PC-9 (cell line): ENCODE measurements around the gene LRRC8C. TPM values are rescaled to one million over a fixed set of nuclear protein-coding genes. Genes with fewer than 3 reads are reported as not detected.

ENCODE experiments used
- BruUV-seq: library from RNA; stranded (reverse); fragments of 400-500 nt; replicated peaks from 2 replicates; lab custom pipeline; 2021; lab: Mats Ljungman, UMichigan
- CTCF ChIA-PET: fragments of 300-600 bp; sonication (Branson Sonifier 250); formaldehyde crosslinking; loops from one replicate; lab custom pipeline; 2022; ENCODE audit warnings: antibody characterized with exemption; lab: Charles Lee
- POLR2A ChIA-PET: fragments of 300-600 bp; sonication (Branson Sonifier 250); formaldehyde crosslinking; loops from one replicate; lab custom pipeline; 2022; ENCODE audit warnings: antibody characterized with exemption; ENCODE audit not compliant: unreplicated experiment; lab: Charles Lee
- DNase-seq, 2 experiments: peaks; one replicate each; pipeline versions ENCODE4 v3.0.0 to v3.0.0-alpha.2; 2015 to 2022; ENCODE audit warnings: mixed read lengths in 1 of 2
- H2AFZ ChIP-seq: fragments of 200-600 bp; sonication (generic); 2 replicates; pipeline ENCODE4 v1.8.1; 2017; ENCODE audit warnings: antibody characterized with exemption
- H3F3A ChIP-seq: fragments of 200-600 bp; sonication (generic); 2 replicates; pipeline ENCODE4 v1.8.1; 2017; ENCODE audit warnings: antibody characterized with exemption, mild to moderate bottlenecking, low read depth; ENCODE audit not compliant: insufficient read depth
- H3K27ac ChIP-seq: fragments of 200-600 bp; sonication (generic); 2 replicates; pipeline ENCODE4 v1.6.1; 2016; ENCODE audit warnings: mixed run types
- H3K27me3 ChIP-seq: fragments of 200-600 bp; sonication (generic); 2 replicates; pipeline ENCODE4 v1.6.1; 2016; ENCODE audit warnings: low read depth, mixed run types; ENCODE audit not compliant: insufficient read depth
- H3K36me3 ChIP-seq: fragments of 200-600 bp; sonication (generic); 2 replicates; pipeline ENCODE4 v1.6.1; 2016; ENCODE audit warnings: low read depth, mixed run types
- H3K4me1 ChIP-seq: fragments of 200-600 bp; sonication (generic); replicated peaks from 2 replicates; pipeline ENCODE4 v1.6.1; 2016; ENCODE audit warnings: mixed run types; ENCODE audit not compliant: insufficient read depth
- H3K4me2 ChIP-seq: fragments of 200-600 bp; sonication (generic); 2 replicates; pipeline ENCODE4 v1.6.1; 2017; ENCODE audit warnings: mixed run types
- H3K4me3 ChIP-seq: fragments of 200-600 bp; sonication (generic); 2 replicates; pipeline ENCODE4 v1.6.1; 2016; ENCODE audit warnings: mixed run types
- H3K79me2 ChIP-seq: fragments of 200-600 bp; sonication (generic); 2 replicates; pipeline ENCODE4 v1.6.1; 2017; ENCODE audit warnings: low read depth, mixed run types
- H3K9me2 ChIP-seq: fragments of 200-600 bp; sonication (generic); 2 replicates; pipeline ENCODE4 v1.8.1; 2017; ENCODE audit warnings: mild to moderate bottlenecking; ENCODE audit not compliant: insufficient read depth
- H3K9me3 ChIP-seq: fragments of 200-600 bp; sonication (generic); 2 replicates; pipeline ENCODE4 v1.8.1; 2016; ENCODE audit warnings: low read depth; ENCODE audit not compliant: insufficient read depth
- H4K20me1 ChIP-seq: fragments of 200-600 bp; sonication (generic); 2 replicates; pipeline ENCODE4 v1.8.1; 2017; ENCODE audit not compliant: insufficient read depth
- EZH2 ChIP-seq: fragments of 200-600 bp; sonication (generic); IDR thresholded peaks from 2 replicates; pipeline ENCODE4 v1.8.0; 2017; ENCODE audit warnings: antibody characterized with exemption, low read depth
- intact Hi-C: fragments of 100-400 bp; cut with micrococcal nuclease; formaldehyde crosslinking; loops from one replicate; pipeline ENCODE4 v1.10.0; 2022; ENCODE audit not compliant: unreplicated experiment
- total RNA-seq: library from RNA; stranded (reverse); gene quantifications from 2 replicates; pipeline ENCODE4 v1.2.3, GENCODE V29; 2021
- TF ChIP-seq, protein P1 (sequence below): fragments of 200-600 bp; sonication (generic); conservative IDR thresholded peaks from 2 replicates; pipeline ENCODE4 v1.6.1; 2017; ENCODE audit warnings: mixed run types, antibody characterized with exemption, mild to moderate bottlenecking, moderate library complexity

LRRC8C gene
- total RNA-seq, 1 experiment from 2014 or later: 2.2 TPM

DNA sequence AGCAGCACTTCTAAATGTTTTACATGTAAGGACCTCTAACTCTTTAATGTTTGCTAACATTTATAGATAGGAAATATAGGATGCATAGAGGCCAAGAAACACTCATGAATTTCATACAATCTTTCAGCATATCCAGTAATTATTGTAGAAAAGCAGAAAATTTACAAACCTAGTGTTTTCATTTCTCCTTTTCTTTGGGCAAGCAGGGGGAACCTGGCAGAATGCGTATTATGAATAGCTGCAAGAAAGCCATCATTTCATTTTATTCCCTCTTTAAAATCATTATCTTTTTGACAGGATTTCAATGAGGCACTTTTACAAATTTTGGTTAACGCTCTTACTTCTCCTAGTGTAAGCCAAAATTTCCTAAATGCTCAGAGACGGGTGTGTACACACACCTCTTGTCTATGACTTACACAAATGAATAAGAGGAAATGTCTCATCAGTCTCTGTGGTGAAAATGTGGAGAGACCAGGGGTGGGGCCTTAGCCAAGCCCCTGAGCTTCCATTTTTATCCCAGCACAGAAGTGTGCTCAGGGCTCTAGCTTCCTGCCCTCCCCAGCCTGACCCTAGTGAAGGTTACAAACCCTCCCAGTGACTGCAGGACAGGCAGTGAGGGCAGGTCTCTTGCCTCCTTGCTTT lies 91.6 kb downstream of the LRRC8C start:
- ChIA-PET CTCF (no interaction called here), POLR2A (no interaction called here)
- H3F3A ChIP-seq: peaks cover 6% of the 10 kb centered on the region; the same call in 1 of the 2 replicates
- H3K9me2 ChIP-seq: no peaks in the 10 kb centered on the region
- peaks cover 11% of the 10 kb centered on the region for H3K4me1 ChIP-seq
- H3K36me3 ChIP-seq: no peaks in the 10 kb centered on the region
- no peaks in the 10 kb centered on the region for H3K27me3 ChIP-seq
- H3K79me2 ChIP-seq: no peaks in the 10 kb centered on the region
- H3K4me2 ChIP-seq: no peak overlapping the region
- H4K20me1 ChIP-seq: no peaks in the 10 kb centered on the region
- H2AFZ ChIP-seq: no peak overlapping the region
- DNase-seq: no peak
- BruUV-seq: no TSS peak
- TF ChIP-seq, protein P1, sequence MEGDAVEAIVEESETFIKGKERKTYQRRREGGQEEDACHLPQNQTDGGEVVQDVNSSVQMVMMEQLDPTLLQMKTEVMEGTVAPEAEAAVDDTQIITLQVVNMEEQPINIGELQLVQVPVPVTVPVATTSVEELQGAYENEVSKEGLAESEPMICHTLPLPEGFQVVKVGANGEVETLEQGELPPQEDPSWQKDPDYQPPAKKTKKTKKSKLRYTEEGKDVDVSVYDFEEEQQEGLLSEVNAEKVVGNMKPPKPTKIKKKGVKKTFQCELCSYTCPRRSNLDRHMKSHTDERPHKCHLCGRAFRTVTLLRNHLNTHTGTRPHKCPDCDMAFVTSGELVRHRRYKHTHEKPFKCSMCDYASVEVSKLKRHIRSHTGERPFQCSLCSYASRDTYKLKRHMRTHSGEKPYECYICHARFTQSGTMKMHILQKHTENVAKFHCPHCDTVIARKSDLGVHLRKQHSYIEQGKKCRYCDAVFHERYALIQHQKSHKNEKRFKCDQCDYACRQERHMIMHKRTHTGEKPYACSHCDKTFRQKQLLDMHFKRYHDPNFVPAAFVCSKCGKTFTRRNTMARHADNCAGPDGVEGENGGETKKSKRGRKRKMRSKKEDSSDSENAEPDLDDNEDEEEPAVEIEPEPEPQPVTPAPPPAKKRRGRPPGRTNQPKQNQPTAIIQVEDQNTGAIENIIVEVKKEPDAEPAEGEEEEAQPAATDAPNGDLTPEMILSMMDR: no peak
- no peak for TF ChIP-seq EZH2
- no peak overlapping the region for H3K27ac ChIP-seq
- intact Hi-C loops: no loop called here
- no peak overlapping the region for H3K4me3 ChIP-seq
- H3K9me3 ChIP-seq: no peaks in the 10 kb centered on the region

DNA sequence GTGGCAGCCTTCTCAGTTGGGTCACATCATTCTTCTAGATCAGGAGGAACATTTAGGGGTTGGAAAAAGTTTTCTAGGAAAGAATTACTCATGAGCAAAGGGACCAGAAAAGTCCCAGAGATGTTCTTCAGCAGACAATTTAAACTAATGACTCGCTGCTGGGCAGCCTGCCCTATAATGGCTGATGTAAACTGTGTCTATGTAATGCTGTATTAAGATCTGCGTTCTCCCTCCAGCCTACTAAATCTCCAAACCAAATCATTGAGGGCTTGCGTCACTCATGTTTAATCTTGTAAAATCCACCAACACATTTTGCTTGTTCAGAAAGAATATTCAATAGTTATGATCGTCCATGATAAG lies 92.1 kb downstream of the LRRC8C start:
- H3K9me3 ChIP-seq: no peaks in the 10 kb centered on the region
- ChIA-PET CTCF (no interaction called here), POLR2A (no interaction called here)
- H3K27ac ChIP-seq: no peak overlapping the region
- no peak overlapping the region for H2AFZ ChIP-seq
- H3K4me1 ChIP-seq: peaks cover 11% of the 10 kb centered on the region
- intact Hi-C loops: no loop called here
- TF ChIP-seq EZH2: no peak
- TF ChIP-seq, protein P1: no peak
- no TSS peak for BruUV-seq
- H3K36me3 ChIP-seq: no peaks in the 10 kb centered on the region
- H3K9me2 ChIP-seq: no peaks in the 10 kb centered on the region
- H3K4me2 ChIP-seq: no peak overlapping the region
- no peaks in the 10 kb centered on the region for H3K79me2 ChIP-seq
- no peak overlapping the region for H3K4me3 ChIP-seq
- no peaks in the 10 kb centered on the region for H3K27me3 ChIP-seq
- no peaks in the 10 kb centered on the region for H4K20me1 ChIP-seq
- no peak for DNase-seq
- 0 out of 2 replicates have a peak, but pooled peaks cover 1% of the 10 kb centered on the region for H3F3A ChIP-seq

DNA sequence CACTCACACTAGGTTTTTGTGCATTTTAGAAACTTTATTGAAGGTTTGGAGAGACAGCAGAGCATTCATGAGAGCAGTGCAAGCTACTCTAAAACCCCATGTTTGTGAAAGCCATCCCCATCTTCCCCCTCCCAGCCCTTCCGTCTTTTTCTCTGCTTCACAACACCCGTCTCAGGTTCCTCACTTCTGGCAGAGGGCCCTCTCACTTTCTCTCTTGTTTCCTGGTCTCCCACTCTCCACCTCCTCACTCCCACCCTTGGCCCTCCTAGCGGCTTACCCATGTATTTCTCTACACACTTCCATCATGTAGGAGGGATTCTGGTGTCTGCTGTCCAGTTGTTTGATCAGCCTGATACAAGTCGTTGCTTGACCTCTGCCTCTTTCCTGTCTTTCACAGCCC lies 92.7 kb downstream of the LRRC8C start:
- Histone ChIP-seq H3F3A (no peaks in the 10 kb centered on the region), H3K4me3 (no peak overlapping the region), H3K4me2 (no peak overlapping the region), H3K36me3 (no peaks in the 10 kb centered on the region), H3K4me1 (peaks cover 11% of the 10 kb centered on the region), H4K20me1 (no peaks in the 10 kb centered on the region), H3K27me3 (no peaks in the 10 kb centered on the region), H2AFZ (no peak overlapping the region), H3K79me2 (no peaks in the 10 kb centered on the region), H3K9me3 (no peaks in the 10 kb centered on the region), H3K9me2 (no peaks in the 10 kb centered on the region), H3K27ac (no peak overlapping the region)
- ChIA-PET POLR2A (interaction anchor here (0.6 kb wide), 1 partner anchor 118 kb away, joined by 7 read pairs; no protein-coding TSS in a partner anchor), CTCF (no interaction called here)
- no peak for TF ChIP-seq EZH2
- TF ChIP-seq, protein P1: no peak
- no TSS peak for BruUV-seq
- no peak for DNase-seq
- intact Hi-C loops: no loop called here
